ENCODE data around the gene CFI.

DNA sequence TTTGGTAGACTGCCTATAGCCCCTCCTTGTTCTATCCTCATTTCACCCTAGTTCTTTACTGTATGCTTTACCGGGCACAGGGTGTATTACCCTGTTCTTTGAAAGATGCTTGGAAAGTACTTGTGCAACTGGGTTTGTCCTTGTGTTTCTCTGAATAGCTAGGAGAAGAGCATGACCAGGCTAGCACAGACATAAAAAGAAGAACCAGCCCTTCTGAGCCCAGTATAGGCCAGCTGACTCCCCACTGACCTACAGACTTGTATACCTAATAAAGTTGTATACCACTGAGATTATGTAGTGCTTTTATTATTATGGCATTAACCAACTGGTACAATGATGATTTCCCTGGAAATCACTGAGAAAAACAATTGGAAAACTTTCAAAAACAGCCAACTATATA lies 15.0 kb downstream of the CFI start:
- TF ChIP-seq REST (IDR thresholded peaks at IDR 0.05; ENCODE audit: insufficient read depth in 1 of 2, low read depth in 2 of 2, low read length in 2 of 2) (no peak), SIN3A (IDR thresholded peaks at IDR 0.05; ENCODE audit: borderline replicate concordance, insufficient read depth, low read length) (no peak), POLR2AphosphoS5 (IDR thresholded peaks at IDR 0.05; ENCODE audit: low read depth, low read length) (no peak)

Measured in PFSK-1 (cell line).